Measurements from ENCODE around the gene ITGB7. TPM values are rescaled to one million over a fixed set of nuclear protein-coding genes. Genes with fewer than 3 reads are reported as not detected.

Gene ITGB7
- total RNA-seq, 1 donor from 2014 or later, result not detected

- no peaks in the 10 kb centered on the region for H3K36me3 ChIP-seq
Measured at GRCh38 chr12:53172352-53172751, 34.7 kb downstream of the ITGB7 start.

DNA sequence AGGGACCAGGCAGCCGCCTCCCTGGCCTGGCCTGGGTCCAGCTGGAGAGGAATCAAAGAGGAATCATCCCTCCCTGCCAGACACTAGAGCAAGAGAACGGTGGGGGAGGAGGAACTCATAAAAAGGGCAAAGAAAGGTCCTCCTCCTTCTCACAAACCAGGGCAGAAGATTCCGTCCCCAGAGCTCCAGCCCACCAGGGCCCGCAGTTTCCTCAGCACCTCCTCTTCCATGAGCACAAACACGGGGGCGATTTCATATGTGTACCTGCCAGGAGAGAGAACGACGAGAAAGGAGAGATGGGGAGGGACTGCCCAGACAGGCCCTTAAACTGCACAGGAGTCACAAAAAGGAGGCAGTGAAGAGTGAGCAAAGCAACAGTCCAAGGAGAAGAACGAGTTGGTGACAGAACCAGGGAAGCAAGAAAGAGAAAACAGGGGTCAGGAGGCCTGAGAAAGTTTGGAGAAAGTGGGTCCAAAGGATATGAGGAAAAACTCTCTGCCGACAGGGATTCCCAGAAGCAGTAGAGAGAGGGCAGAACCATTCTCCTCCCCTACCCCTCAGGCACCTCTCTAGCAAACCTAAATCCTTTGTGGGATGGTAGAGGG lies 35.2 kb downstream of the ITGB7 start:
- Histone ChIP-seq H3K27ac (no peak overlapping the region), H3K4me2 (no peak overlapping the region), H3K36me3 (no peaks in the 10 kb centered on the region), H4K20me1 (ENCODE audit: low read depth) (peaks cover 9% of the 10 kb centered on the region), H3K4me3 (no peak overlapping the region), H3K27me3 (peaks cover 41% of the 10 kb centered on the region), H2AFZ (replicated peaks) (no peak overlapping the region), H3K9me3 (ENCODE audit: low read depth) (no peaks in the 10 kb centered on the region), H3K79me2 (ENCODE audit: low read depth) (no peaks in the 10 kb centered on the region), H3K4me1 (peaks cover 12% of the 10 kb centered on the region), H3K9ac (no peak overlapping the region), H3F3A (ENCODE audit: low read depth) (peaks cover 18% of the 10 kb centered on the region)
- TF ChIP-seq, protein P1, sequence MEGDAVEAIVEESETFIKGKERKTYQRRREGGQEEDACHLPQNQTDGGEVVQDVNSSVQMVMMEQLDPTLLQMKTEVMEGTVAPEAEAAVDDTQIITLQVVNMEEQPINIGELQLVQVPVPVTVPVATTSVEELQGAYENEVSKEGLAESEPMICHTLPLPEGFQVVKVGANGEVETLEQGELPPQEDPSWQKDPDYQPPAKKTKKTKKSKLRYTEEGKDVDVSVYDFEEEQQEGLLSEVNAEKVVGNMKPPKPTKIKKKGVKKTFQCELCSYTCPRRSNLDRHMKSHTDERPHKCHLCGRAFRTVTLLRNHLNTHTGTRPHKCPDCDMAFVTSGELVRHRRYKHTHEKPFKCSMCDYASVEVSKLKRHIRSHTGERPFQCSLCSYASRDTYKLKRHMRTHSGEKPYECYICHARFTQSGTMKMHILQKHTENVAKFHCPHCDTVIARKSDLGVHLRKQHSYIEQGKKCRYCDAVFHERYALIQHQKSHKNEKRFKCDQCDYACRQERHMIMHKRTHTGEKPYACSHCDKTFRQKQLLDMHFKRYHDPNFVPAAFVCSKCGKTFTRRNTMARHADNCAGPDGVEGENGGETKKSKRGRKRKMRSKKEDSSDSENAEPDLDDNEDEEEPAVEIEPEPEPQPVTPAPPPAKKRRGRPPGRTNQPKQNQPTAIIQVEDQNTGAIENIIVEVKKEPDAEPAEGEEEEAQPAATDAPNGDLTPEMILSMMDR (IDR thresholded peaks at IDR 0.05), result no peak
- TF ChIP-seq EZH2 (IDR thresholded peaks at IDR 0.05), result no peak
- no peak for TF ChIP-seq EZH2phosphoT487 (IDR thresholded peaks at IDR 0.05)
- Mint-ChIP-seq H3K9me3 (no peaks in the 10 kb centered on the region), H3K27me3 (ENCODE audit: insufficient read depth, low read depth) (peaks cover 6% of the 10 kb centered on the region), H3K27ac (no peak overlapping the region), H3K36me3 (peaks cover 4% of the 10 kb centered on the region), H3K4me1 (peaks cover 13% of the 10 kb centered on the region), H3K4me3 (no peak overlapping the region)
- DNase-seq (ENCODE audit: low spot score), result no peak

More at GRCh38 chr12:53172352-53172751, 34.7 kb downstream of the ITGB7 start:
- no peak overlapping the region for H3K9ac ChIP-seq
- DNase-seq (ENCODE audit: low spot score), result no peak
- peaks cover 18% of the 10 kb centered on the region for H3F3A ChIP-seq (ENCODE audit: low read depth)
- no peaks in the 10 kb centered on the region for H3K9me3 Mint-ChIP-seq
- no peak overlapping the region for H3K4me3 Mint-ChIP-seq
- H3K36me3 Mint-ChIP-seq, result peaks cover 4% of the 10 kb centered on the region
- H3K27ac Mint-ChIP-seq, result no peak overlapping the region
- H3K9me3 ChIP-seq (ENCODE audit: low read depth), result no peaks in the 10 kb centered on the region
- H3K4me2 ChIP-seq, result no peak overlapping the region
- peaks cover 46% of the 10 kb centered on the region for H3K27me3 ChIP-seq
- H4K20me1 ChIP-seq (ENCODE audit: low read depth), result peaks cover 9% of the 10 kb centered on the region
- H3K4me1 ChIP-seq, result peaks cover 12% of the 10 kb centered on the region
- no peak for TF ChIP-seq EZH2 (IDR thresholded peaks at IDR 0.05)
- TF ChIP-seq, protein P1 (IDR thresholded peaks at IDR 0.05), result no peak
- no peak for TF ChIP-seq EZH2phosphoT487 (IDR thresholded peaks at IDR 0.05)
- H2AFZ ChIP-seq (replicated peaks), result no peak overlapping the region
- no peak overlapping the region for H3K4me3 ChIP-seq
- H3K27me3 Mint-ChIP-seq (ENCODE audit: insufficient read depth, low read depth), result peaks cover 6% of the 10 kb centered on the region
- peaks cover 15% of the 10 kb centered on the region for H3K4me1 Mint-ChIP-seq
- H3K79me2 ChIP-seq (ENCODE audit: low read depth), result no peaks in the 10 kb centered on the region
- H3K27ac ChIP-seq, result no peak overlapping the region

GRCh38 chr12:53170876-53171724 lies 36.0 kb downstream of the ITGB7 start:
- H3K9me3 ChIP-seq (ENCODE audit: low read depth), result no peaks in the 10 kb centered on the region
- no peaks in the 10 kb centered on the region for H3K36me3 ChIP-seq
- Mint-ChIP-seq H3K4me1 (peaks cover 13% of the 10 kb centered on the region), H3K36me3 (peaks cover 4% of the 10 kb centered on the region), H3K4me3 (no peak overlapping the region), H3K27ac (no peak overlapping the region), H3K9me3 (no peaks in the 10 kb centered on the region), H3K27me3 (ENCODE audit: insufficient read depth, low read depth) (peaks cover 6% of the 10 kb centered on the region)
- peaks cover 33% of the 10 kb centered on the region for H3K27me3 ChIP-seq
- no peak overlapping the region for H3K4me2 ChIP-seq
- H3K79me2 ChIP-seq (ENCODE audit: low read depth), result no peaks in the 10 kb centered on the region
- H3K4me1 ChIP-seq, result peaks cover 12% of the 10 kb centered on the region
- no peak overlapping the region for H3K9ac ChIP-seq
- H3K27ac ChIP-seq, result no peak overlapping the region
- no peak overlapping the region for H3K4me3 ChIP-seq
- TF ChIP-seq EZH2 (IDR thresholded peaks at IDR 0.05) (no peak), EZH2phosphoT487 (IDR thresholded peaks at IDR 0.05) (no peak)
- TF ChIP-seq, protein P1 (IDR thresholded peaks at IDR 0.05), result no peak
- DNase-seq (ENCODE audit: low spot score), result no peak
- H3F3A ChIP-seq (ENCODE audit: low read depth), result peaks cover 18% of the 10 kb centered on the region
- no peak overlapping the region for H2AFZ ChIP-seq (replicated peaks)
- H4K20me1 ChIP-seq (ENCODE audit: low read depth), result peaks cover 9% of the 10 kb centered on the region
